Measurements from ENCODE around the gene FASTKD3. TPM values are rescaled to one million over a fixed set of nuclear protein-coding genes. Genes with fewer than 3 reads are reported as not detected.

FASTKD3 gene
- total and polyA plus RNA-seq, 2 donors (not counting 1 experiment from before 2014, with no cell fraction given) = 12.7 to 19.0 TPM

DNA sequence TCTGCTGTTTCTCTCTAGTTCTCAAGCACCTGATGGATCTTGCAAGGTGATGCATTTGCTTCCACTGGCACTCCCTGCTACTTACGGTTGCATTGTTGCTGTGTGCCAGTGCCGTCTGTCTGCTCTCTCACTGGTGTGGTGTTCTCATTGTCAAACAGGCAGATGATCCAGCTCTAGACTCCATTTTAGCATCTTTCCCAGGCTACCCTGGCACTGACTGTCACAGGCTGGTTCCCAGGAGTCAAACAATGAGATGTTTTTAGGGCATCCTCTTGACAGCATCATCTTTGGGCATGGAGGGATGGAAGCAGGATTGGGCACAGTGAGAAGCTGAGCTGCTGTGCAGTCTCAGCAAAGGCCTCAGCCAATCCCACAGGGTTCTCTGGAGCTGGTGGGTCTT lies 13.0 kb upstream of the FASTKD3 start:
- no peaks in the 10 kb centered on the region for H4K20me1 ChIP-seq (ENCODE audit: control insufficient read depth, extremely low read depth, insufficient read depth, low read length)
- H3K4me3 ChIP-seq (replicated peaks in 1 of 4; ENCODE audit: control extremely low read depth in 1 of 4, insufficient read depth in 1 of 4, low read depth in 3 of 4, low read length in 4 of 4) = no peak overlapping the region
- H3K9me3 ChIP-seq (ENCODE audit: control insufficient read depth, insufficient read depth, low read depth, low read length) = no peaks in the 10 kb centered on the region
- no peak for DNase-seq (ENCODE audit: low read depth in 2 of 2)
- H3K27me3 ChIP-seq (ENCODE audit: control insufficient read depth, insufficient read depth, low read length) = no peaks in the 10 kb centered on the region
- H3K4me1 ChIP-seq (ENCODE audit: control insufficient read depth, extremely low read depth, insufficient read depth, low read length) = peaks cover 4% of the 10 kb centered on the region
- no peak for TF ChIP-seq EZH2 (IDR thresholded peaks at IDR 0.05; ENCODE audit: low read length, missing control alignments)
- TF ChIP-seq, protein P1, sequence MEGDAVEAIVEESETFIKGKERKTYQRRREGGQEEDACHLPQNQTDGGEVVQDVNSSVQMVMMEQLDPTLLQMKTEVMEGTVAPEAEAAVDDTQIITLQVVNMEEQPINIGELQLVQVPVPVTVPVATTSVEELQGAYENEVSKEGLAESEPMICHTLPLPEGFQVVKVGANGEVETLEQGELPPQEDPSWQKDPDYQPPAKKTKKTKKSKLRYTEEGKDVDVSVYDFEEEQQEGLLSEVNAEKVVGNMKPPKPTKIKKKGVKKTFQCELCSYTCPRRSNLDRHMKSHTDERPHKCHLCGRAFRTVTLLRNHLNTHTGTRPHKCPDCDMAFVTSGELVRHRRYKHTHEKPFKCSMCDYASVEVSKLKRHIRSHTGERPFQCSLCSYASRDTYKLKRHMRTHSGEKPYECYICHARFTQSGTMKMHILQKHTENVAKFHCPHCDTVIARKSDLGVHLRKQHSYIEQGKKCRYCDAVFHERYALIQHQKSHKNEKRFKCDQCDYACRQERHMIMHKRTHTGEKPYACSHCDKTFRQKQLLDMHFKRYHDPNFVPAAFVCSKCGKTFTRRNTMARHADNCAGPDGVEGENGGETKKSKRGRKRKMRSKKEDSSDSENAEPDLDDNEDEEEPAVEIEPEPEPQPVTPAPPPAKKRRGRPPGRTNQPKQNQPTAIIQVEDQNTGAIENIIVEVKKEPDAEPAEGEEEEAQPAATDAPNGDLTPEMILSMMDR (conservative IDR thresholded peaks at IDR 0.05 in 1 of 2, IDR thresholded peaks at IDR 0.05 in 1 of 2; ENCODE audit: low read depth in 1 of 2, low read length in 2 of 2) = no peak
- peaks cover 3% of the 10 kb centered on the region for H3K79me2 ChIP-seq (ENCODE audit: control insufficient read depth, insufficient read depth, low read length)
- no peak overlapping the region for H3K9ac ChIP-seq (ENCODE audit: insufficient read depth, low read length)
- H2AFZ ChIP-seq (ENCODE audit: low read length) = no peak overlapping the region
- H3K27ac ChIP-seq (ENCODE audit: insufficient read depth, low read length) = no peak overlapping the region
- peaks cover 6% of the 10 kb centered on the region for H3K36me3 ChIP-seq (ENCODE audit: control insufficient read depth, insufficient read depth, low read length)
- no peak overlapping the region for H3K4me2 ChIP-seq (ENCODE audit: extremely low read depth, insufficient read depth, low read length)

DNA sequence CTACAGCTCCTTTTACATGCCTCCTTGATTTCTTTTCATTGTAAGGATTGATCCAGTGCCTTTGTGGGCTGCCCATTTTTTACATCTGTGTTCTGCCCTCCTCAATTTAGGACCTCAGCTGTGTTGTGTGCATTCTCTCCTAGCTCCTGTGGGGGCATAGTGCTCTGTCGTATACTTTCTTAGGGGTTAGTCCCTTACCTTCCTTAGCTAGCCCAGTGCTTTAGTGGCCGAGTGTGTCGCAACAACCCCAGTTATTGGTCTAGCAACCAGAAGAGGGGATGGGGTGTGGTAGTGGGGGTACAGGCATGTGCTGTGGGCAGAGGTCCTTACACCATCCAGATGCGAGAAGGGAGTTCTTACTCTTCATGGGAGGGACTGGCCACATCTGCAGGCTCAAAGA lies 12.3 kb upstream of the FASTKD3 start:
- no peak overlapping the region for H3K9ac ChIP-seq (ENCODE audit: insufficient read depth, low read length)
- H3K79me2 ChIP-seq (ENCODE audit: control insufficient read depth, insufficient read depth, low read length) = peaks cover 3% of the 10 kb centered on the region
- H3K36me3 ChIP-seq (ENCODE audit: control insufficient read depth, insufficient read depth, low read length) = peaks cover 6% of the 10 kb centered on the region
- H3K4me2 ChIP-seq (ENCODE audit: extremely low read depth, insufficient read depth, low read length) = no peak overlapping the region
- no peaks in the 10 kb centered on the region for H3K9me3 ChIP-seq (ENCODE audit: control insufficient read depth, insufficient read depth, low read depth, low read length)
- TF ChIP-seq, protein P1 (conservative IDR thresholded peaks at IDR 0.05 in 1 of 2, IDR thresholded peaks at IDR 0.05 in 1 of 2; ENCODE audit: low read depth in 1 of 2, low read length in 2 of 2) = no peak
- no peak for TF ChIP-seq EZH2 (IDR thresholded peaks at IDR 0.05; ENCODE audit: low read length, missing control alignments)
- H3K4me3 ChIP-seq (replicated peaks in 1 of 4; ENCODE audit: control extremely low read depth in 1 of 4, insufficient read depth in 1 of 4, low read depth in 3 of 4, low read length in 4 of 4) = no peak overlapping the region
- no peak overlapping the region for H2AFZ ChIP-seq (ENCODE audit: low read length)
- no peak overlapping the region for H3K27ac ChIP-seq (ENCODE audit: insufficient read depth, low read length)
- no peaks in the 10 kb centered on the region for H3K27me3 ChIP-seq (ENCODE audit: control insufficient read depth, insufficient read depth, low read length)
- DNase-seq (ENCODE audit: low read depth in 2 of 2) = no peak
- H3K4me1 ChIP-seq (ENCODE audit: control insufficient read depth, extremely low read depth, insufficient read depth, low read length) = peaks cover 7% of the 10 kb centered on the region
- no peaks in the 10 kb centered on the region for H4K20me1 ChIP-seq (ENCODE audit: control insufficient read depth, extremely low read depth, insufficient read depth, low read length)

DNA sequence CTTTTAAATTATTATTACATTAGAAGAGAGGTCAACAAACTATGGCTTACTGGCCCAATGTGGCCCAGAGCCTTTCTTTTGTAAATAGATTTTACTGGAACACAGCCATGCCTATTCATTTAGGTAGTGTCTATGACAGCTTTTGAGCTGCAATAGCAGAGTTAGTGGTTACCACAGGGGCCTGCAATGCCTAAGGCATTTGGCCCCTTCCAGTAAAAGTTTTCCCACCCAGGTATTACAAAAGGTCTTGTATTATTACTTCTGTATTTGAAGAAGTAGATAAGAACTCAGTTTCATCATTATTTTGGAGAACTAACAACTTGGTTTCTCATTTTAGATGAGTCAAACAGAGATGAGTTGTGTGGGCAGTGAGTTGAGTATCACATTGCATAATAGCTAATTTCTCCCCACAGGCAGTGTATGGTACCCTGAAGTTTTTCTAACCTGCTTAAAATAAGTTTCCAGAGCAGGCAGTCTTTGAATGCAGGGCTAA lies 9.6 kb upstream of the FASTKD3 start:
- H3K4me2 ChIP-seq (ENCODE audit: extremely low read depth, insufficient read depth, low read length) = no peak overlapping the region
- peak; percentile 41 to 79 for DNase-seq (ENCODE audit: low read depth in 2 of 2)
- peaks cover 10% of the 10 kb centered on the region for H3K36me3 ChIP-seq (ENCODE audit: control insufficient read depth, insufficient read depth, low read length)
- no peak overlapping the region for H3K27ac ChIP-seq (ENCODE audit: insufficient read depth, low read length)
- peaks cover 5% of the 10 kb centered on the region for H3K79me2 ChIP-seq (ENCODE audit: control insufficient read depth, insufficient read depth, low read length)
- no peaks in the 10 kb centered on the region for H3K9me3 ChIP-seq (ENCODE audit: control insufficient read depth, insufficient read depth, low read depth, low read length)
- no peaks in the 10 kb centered on the region for H4K20me1 ChIP-seq (ENCODE audit: control insufficient read depth, extremely low read depth, insufficient read depth, low read length)
- H3K27me3 ChIP-seq (ENCODE audit: control insufficient read depth, insufficient read depth, low read length) = no peaks in the 10 kb centered on the region
- TF ChIP-seq, protein P1 (conservative IDR thresholded peaks at IDR 0.05 in 1 of 2, IDR thresholded peaks at IDR 0.05 in 1 of 2; ENCODE audit: low read depth in 1 of 2, low read length in 2 of 2) = no peak
- TF ChIP-seq EZH2 (IDR thresholded peaks at IDR 0.05; ENCODE audit: low read length, missing control alignments) = no peak
- no peak overlapping the region for H3K9ac ChIP-seq (ENCODE audit: insufficient read depth, low read length)
- H3K4me3 ChIP-seq (replicated peaks in 1 of 4; ENCODE audit: control extremely low read depth in 1 of 4, insufficient read depth in 1 of 4, low read depth in 3 of 4, low read length in 4 of 4) = no peak overlapping the region
- H2AFZ ChIP-seq (ENCODE audit: low read length) = no peak overlapping the region
- peaks cover 7% of the 10 kb centered on the region for H3K4me1 ChIP-seq (ENCODE audit: control insufficient read depth, extremely low read depth, insufficient read depth, low read length)

All from fibroblast of lung (primary cell).